A549 treated with RU486 at 1 μM for 4 hours (cell line): ENCODE results near the gene VSTM2L. TPM values are rescaled to one million over a fixed set of nuclear protein-coding genes. Genes with fewer than 3 reads are reported as not detected.

Experiments
- total RNA-seq: library from RNA; stranded (reverse); fragments of 200-300 nt; extraction: Qiagen RNA extraction; gene quantifications from 5 replicates; pipeline ENCODE4 v1.2.3, GENCODE V29; 2022; ENCODE audit warnings: low read depth

VSTM2L gene
- 6.1 to 10.0 TPM (median 7.4 TPM) in 5 replicates for total RNA-seq

GRCh38 chr20:37902504-37903313 is at the start of gene VSTM2L:
Gene VSTM2L, plus strand, starts transcription at chr20:37903127. Its CDS starts 224 bp downstream, at chr20:37903351.

Other genes starting within 250 kb of the VSTM2L start
- gene CTNNBL1, start 209.1 kb upstream of the VSTM2L start, total RNA-seq, result 58.0 to 85.3 TPM (median 64.1 TPM) in 5 replicates
- 17.9 to 22.5 TPM (median 21.2 TPM) in 5 replicates for gene TTI1, start 130.3 kb downstream of the VSTM2L start, total RNA-seq
- gene RPRD1B, start 130.6 kb downstream of the VSTM2L start, total RNA-seq, result 21.4 to 28.1 TPM (median 26.2 TPM) in 5 replicates